Stimulated activated CD8-positive, alpha-beta memory T cell treated with anti-CD3 and anti-CD28 coated beads, Interleukin-12 subunit alpha, Interleukin-12 subunit beta, amount 100 ng/mL, for 4 hours (primary cell): ENCODE measurements around the gene NRIP1.

Source experiments
- DNase-seq: peaks from one replicate; pipeline ENCODE4 v3.0.0-alpha.2; 2020; ENCODE audit warnings: low read depth

Gene NRIP1

DNA sequence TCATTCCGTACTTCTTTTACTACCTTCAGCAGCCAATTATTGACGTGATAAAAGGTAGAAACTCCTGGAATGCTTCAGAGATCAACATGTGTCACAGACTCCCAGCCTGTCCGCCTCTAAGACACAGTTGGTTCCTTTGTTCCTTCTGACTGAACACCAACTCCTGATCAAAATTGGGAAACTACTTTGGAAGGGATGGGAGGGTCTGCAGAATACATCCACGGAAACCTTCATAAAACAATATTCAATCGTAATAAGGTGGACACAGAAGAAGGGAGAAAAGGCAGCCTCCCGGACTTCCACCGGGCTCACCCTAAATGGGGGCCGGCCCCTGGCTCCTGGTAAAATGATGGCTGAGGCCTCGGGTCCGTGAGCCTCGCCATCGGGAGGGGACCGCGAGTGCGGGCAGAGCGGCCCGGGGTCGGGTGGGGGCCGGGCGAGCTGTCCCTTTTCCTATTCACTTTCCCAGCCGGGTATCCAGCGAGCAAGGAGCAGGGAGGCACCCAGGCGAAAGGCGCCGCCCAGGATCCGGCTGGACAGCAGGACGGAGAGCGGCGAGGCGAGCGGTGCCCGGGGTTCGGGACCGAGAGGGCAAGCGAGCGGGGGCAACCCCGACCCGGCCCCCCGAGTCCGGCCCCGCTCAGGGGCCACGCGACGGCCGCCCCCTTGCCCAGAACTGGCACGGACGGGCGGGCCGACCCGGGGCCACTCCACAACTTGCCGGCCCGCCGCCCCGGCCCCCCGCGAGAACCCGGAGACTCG, 805 bp downstream of the NRIP1 start:
- DNase-seq, result no peak

DNA sequence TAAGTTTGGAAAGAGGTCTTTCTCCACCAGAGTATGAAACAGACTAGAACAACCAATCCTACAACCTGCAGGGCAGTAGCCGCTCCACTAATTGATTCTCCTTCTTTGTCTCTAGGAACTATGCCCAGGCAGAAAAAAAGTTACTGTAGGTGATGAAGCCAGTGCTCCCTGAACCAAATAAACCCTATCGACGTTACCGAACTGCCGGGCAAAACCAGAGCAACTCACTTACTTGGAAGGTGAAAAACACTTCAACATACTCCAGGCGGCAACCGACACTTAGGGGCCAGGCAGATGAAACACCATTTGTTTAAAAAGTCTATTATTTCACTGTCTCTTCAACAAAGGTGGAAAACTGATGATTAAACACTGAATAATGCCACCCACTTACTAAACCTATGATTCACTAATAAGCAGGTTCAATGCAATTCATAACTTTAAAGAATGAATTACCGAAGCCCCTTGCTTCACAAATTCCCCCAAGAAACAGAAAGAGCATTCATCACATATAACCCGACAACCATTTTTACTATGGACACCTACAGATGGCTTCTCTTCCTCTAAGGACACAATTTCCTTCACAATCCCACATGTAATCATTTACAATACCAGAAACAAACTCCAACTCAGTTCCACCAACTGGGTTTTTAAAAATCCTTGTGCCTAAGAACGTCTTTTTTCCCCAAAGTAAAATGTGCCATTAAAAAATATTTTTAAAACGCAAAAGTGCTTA, 1.6 kb downstream of the NRIP1 start:
- DNase-seq, result no peak

DNA sequence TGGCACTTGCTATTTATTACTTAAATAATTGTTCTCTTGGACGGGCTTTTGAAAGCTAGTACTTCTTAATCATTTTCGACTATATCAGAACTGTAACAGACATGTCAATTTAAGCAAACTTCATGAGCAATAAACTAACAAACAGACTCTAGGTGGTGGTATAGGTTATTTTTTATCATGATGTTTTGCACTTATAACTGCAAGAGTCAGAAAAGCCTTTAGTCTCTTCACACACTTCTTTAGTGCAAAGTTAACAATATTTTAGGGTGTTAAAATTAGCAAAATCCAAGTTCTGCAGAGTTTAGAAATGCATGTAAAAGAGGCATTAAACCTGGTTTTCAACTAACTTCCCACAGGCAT, 2.2 kb downstream of the NRIP1 start:
- DNase-seq, result no peak

DNA sequence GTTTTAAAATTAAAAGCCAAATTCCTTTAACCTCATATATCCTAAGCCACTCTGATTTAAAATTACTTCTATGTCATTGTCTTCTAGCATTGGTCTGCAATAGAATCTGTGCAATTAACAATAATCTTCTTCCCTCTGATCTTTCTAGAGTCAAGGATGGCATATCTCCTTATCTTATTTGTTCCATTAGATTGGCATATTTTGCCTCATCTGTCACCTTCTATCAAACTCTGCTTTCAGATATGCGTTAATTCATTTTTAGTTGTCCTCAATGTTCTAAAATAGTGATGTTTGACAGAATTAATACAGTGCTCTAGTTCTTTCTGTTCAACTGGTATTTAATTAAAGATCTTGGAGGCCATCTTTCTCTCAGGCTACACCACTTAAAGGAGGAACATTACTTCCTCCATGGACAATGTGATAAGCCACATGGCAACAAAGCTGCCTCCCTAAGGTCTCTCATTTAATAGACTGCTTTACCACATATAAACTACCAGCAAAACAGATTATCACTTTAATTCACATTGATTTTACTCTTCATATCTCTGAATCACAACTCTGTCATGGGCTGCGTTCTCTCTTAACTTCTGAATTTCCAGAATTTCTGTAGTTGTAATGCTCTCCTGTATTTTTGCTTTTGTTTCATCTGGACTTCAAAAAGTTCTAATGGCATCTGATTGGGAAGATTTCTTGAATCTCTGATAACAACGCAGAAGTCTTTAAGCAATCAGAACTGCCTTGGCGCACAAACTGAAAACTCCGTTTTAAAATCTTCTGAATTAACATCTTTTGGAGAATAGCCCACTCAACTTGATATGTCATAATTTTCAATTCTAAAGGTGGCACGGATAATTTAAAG, 2.8 kb downstream of the NRIP1 start:
- no peak for DNase-seq

DNA sequence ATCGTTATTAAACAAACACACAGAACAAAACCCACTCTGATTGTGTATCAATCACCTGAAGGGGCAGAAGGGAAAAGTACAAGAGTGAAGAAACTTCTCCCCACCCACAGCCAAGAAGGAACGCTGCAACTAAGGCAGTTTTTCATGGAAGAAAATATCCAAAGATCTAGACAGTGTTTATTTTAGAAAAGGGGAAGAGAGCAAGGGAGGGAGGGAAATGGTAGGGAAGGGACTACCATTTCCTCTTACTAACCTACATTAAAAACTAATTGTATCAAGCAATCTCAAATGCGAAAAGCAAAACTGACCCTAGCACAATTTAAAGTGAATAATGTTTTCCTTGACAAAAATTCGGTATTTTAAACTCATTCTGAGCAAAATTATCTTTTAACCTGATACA, 3.5 kb downstream of the NRIP1 start:
- DNase-seq, result no peak

DNA sequence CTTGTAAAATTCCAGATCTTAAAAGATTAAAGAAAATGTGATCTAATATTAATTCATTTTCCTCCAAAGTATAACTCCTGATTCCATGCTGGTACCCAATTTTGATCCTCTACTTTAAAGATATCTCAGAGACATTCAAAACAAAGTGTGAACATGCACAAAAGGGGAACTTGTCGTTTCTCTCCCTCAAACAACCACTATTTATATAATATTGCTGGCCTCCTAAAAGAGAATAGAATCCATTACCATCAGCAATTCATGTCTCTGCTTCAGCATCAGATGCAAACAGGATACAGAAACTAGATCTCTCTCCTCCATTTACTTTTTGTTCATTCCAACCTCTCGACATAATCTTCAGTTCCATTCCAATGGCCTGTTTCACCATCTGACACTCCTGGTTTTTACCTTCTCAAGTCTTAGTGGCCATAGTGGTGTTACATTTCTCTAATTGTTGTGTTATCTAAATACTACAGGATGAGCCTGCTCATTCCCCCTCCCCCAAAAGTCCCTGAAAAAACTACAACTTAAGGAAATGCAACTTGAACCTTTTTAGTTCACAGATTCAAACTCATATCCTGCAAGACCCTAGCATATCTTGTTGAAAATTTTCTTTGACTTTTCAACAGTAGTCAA, 4.1 kb downstream of the NRIP1 start:
- no peak for DNase-seq

DNA sequence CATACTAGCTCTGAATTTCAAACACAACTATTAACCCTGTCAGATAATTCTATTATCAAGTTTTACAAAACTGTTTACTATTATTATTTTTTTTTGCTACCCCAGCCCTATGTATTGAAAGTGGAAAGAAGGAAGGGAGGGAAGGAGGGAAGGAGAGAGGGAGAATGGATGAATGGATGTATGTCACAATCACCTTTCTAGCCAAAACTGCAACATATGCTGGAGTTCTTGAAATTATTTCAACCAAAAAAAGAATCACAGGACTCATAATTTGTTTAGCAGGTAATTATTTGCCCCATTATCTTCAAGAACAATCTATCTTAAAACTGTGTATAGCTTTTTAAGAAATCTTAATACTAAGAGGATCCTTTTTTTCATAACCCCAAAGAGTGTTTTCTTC, 5.4 kb downstream of the NRIP1 start:
- DNase-seq, result no peak

DNA sequence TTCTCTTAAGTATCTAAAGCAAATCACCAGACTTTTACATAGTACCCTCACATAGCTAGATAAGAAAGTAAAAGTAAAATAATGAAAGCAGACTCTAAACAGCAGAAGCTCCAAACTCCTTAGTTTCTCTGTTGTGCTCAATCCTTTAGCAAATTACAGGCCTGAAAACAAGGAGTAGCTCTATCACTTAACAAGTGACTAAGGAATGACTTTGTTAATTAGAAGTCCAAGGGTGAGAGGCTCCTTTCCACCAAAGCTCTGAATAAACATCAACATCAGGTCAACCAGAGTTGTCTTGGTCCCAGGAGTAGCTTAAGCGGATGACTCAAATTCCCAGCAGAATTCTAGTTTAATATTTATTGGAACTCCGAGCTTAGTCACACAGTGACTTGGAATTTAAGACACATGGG, 5.9 kb downstream of the NRIP1 start:
- no peak for DNase-seq

DNA sequence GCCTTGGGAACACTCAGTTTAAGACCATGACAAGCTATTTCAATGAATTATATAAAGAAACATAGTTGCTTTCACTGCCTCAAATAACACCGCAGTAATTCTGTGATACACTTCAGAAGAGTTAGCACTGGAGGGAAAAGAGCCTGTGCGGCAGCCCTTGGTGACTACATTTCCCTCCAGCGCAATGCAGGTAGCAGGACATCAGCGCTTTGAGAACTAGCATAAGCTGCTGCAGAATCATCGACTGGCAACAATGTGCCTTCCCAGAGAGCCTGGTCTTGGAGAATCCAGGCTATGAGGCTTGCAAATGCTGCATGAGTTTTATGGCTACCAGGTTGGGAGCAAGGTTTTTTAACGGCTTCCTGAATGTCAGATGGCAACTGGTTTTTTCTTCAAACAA, 7.5 kb downstream of the NRIP1 start:
- DNase-seq, result no peak

DNA sequence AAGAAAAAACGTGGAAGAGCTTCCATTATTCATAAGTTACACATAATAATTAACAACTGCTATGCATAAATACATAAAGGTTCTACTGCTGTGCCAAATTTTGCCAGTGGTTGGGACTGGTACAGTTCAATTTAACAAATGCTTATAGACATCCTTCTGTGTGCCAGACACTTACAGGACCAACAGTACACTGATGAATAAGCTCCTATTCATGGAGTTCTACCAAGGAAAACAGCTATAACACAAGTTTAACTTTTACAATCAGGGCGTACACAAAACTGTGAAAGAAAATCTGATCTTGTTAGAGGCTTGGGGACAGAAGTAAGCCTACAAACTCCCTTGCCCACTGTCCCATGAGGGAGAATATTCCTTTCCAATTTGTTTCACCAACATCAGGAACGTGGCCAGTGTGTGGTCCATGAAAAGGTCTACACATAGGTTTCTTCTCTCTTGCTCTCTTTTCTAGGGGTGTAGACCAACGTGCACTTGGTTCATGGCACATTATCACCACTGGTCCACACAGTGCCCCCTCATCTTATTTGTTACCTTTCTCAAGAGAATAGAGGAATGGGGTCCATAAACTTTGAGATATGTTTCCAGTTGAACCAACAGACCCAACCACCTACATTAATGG, 10.1 kb downstream of the NRIP1 start:
- DNase-seq, result no peak

DNA sequence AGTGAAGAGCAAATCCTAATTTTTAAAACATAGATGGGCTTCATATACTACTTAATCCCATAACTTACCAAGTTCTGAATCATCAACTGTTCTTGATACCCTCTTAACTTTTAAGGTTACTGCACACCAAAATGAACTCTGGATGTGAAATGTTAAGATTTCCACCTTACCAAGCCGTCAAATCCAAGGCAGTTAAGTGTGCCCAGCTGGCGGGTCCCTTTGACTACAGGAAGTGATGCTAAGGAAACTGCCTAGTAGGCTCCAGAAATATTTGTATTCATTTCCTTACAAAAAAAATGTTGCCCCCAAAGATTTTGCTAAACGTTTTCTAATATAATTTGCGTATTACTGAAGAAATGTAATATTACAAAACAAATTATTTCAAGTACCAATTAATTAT, 10.7 kb downstream of the NRIP1 start:
- no peak for DNase-seq

DNA sequence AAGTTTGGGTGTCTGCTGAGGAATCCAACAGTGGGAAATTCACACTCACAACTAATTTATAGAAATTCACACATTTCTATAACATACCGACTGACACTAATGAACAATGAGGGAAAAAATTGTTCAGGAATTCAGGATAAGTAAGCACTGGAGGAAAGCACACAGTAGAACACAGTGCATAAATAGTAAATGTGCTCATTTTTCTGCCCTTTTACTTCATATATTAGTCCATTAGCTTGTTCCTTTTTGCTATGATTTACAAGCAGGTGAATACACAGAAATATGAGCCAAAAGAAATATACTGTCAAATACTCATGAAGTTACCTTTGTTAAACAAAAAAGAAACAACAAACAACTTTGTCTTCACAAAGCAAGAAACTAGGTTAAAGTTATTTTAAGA, 11.3 kb downstream of the NRIP1 start:
- DNase-seq, result no peak

DNA sequence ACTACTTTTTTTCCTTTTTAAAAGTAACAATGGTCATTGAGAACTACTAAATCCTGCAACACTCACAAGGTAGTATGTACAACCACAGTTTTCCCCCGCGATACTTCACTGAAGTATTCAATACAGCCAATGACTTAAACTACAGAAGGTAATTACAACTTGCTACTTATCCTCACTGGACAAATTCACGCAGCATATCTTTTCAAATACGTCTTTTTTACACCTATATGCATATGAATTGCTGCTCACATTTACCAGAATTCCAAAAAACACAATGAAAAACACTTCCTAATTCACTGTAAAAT, 12.4 kb downstream of the NRIP1 start:
- DNase-seq, result no peak

DNA sequence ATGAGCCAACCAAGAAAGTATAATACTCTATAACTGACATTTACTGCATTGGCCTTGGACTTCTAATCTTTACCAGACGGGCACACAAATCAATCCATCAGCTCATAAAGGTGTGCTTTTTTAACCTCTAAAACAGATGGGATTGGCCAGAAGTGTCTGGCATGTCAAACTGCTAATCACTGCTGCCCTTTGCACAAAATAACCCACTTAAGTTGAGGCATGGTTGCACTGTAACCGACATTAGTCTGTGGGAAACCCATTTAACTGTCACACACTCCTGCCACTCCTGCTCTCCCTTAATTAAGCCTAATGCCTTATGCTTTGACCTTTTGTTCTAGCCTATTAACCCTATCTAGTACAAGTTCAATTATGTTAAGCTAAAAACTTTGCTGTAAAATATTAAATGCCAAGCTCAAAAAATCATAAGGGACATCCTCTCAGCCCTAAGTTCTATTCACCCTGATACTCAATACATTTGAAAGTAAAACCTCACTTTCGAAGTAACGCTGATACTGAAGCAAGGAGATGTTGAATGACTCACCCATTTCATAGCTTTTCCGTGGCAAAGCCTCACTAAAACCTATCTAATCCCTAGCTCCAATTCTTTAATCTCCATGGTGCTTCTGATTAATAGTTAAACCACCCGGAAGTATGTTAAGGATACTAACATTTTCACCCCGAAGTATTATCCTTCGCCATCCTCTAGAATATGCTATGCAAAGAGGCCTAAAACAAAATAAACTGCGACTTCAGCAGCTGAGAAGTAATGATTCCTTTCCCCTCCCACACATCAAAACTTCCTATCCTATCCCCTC, 12.9 kb downstream of the NRIP1 start:
- no peak for DNase-seq

DNA sequence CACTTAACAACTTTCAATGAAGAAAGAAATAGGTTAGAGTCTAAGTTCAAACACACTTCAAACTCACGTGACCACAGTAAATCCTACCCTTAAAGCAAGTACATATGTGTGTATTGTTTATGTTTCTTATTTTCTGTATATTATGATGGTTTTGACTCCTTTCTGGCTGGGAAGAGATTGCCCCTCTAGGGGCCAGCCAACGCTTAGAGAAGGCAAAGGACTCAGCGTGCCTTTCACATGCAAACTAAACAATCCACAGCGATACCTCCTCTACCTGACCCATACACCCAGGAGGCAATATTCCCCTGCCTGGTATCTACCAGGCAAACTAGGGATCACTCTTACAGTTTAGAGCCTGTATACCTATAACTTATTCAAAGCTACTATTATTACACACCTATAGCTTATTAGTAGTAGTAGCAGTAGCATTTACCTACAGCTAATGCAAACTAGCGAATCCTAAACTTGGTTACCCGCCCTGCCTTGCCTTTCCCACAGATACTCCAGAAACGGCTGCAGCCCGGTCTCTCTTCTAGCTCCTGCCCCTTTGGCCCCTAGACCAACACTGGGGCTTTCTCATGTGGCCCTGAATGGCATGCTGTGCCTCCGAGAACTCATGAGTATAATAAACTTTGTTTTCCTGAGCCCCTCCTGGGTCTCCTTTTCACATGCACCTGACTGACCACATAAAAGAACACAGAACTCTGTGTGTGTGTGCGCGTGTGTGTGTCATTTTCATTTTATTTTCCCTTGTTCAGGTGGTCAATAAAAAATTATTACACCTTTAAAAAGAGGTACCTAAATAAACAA, 14.0 kb downstream of the NRIP1 start:
- no peak for DNase-seq

DNA sequence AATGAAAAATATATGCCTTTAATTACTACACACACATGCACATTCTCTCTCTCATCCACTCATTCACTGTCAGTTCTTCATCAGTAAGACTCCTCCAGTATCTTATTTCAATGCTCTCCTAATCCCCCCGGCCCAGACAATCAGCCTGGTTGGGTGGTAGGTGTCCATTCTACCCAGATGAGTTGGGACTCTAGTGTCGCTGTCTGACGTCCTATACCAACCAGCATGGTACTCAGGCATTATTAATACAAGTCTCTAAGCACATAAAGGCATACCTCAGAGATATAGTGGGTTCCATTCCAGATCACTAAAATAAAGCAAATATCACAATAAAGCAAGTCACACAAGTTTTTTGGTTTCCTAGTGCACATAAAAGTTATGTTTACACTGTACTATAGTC, 19.8 kb downstream of the NRIP1 start:
- DNase-seq, result no peak

DNA sequence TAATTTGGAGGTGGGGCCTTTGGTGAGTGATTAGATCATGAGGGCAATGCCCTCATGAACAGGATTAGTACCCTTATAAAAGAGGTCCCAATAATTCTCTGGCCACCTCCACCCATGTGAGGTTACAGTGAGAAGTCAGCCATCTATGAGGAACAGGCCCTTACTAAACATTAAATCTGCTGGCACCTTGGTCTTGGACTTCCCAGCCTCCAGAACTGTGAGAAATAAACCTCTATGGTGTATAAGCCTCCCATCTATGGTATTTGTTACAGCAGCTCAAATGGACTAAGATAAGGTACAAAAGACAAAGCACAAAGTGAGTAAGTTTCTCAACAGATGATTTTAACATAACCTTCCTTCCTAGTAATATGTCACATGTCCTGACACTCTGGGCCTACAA, 22.3 kb downstream of the NRIP1 start:
- DNase-seq, result no peak

DNA sequence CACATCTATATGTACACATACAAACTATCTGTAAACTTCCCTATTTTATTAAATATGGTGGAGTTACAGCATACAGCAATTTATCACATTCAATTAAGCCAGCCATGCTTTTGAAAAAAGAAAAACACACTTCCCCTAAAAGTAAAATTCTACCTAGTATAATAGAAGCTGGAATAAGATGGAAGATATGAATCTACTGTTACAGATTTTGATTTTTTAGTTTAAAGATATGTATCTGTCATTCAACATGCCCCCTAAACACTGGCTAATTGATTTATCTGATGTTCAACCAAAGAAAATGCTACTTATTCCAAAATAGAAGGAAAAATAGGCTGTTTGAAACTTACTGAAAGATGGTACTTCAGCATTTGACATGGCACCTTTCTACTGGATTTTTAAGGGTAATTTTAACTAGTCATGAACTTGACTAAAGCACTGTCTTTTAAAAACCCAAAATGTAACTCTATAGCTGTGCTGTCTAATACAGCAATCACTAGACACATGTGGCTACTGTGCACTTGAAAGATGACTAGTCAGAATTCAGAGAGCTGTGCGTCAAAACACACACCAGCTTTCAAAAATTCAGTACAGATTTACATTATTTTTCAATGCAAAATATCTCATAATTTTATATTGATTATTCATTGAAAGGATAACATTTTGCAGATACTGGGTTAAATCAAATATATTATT, 25.0 kb downstream of the NRIP1 start:
- no peak for DNase-seq

DNA sequence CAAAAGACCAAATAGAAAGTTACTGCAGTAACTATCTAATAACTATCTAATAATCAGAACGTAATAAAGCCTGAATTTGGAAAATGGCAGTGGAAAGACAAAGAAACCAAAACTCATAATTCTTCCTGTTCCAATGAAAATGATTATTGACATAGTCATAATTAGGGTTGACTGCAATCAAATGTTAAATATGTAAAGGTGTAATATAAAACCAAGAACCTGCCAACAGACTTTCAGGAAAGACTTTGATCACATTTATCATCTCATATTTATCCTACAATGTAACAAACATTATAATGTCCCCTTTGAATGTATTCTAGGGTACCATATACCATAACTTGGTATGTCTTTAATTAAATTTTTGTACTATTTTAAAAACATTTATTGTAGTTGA, 26.9 kb downstream of the NRIP1 start:
- DNase-seq, result no peak
